SJCRH30 (cell line): ENCODE measurements around the gene LMF1. TPM values are rescaled to one million over a fixed set of nuclear protein-coding genes. Genes with fewer than 3 reads are reported as not detected.
"Not testable (repeated sequence)": the region's sequence is repeated elsewhere in the genome, so short reads cannot be mapped to it uniquely, and the experiment has no call there.

Experiments used
- DNase-seq, 2 experiments: peaks; one replicate each; pipeline ENCODE4 v3.0.0-alpha.2; 2015 to 2020
- H3K27ac ChIP-seq: fragments of 250-450 bp; sonication (Bioruptor Pico); 2 replicates; pipeline ENCODE4 v1.5.1; 2020; ENCODE audit warnings: mild to moderate bottlenecking, moderate library complexity
- H3K27me3 ChIP-seq: fragments of 250-450 bp; sonication (Bioruptor Pico); 2 replicates; pipeline ENCODE4 v1.5.1; 2020; ENCODE audit warnings: mild to moderate bottlenecking, moderate library complexity
- H3K36me3 ChIP-seq: fragments of 250-450 bp; sonication (Bioruptor Pico); 2 replicates; pipeline ENCODE4 v1.5.1; 2020; ENCODE audit warnings: mild to moderate bottlenecking, moderate library complexity
- H3K4me1 ChIP-seq: fragments of 250-450 bp; sonication (Bioruptor Pico); 2 replicates; pipeline ENCODE4 v1.5.1; 2020; ENCODE audit warnings: mild to moderate bottlenecking, moderate library complexity
- H3K4me3 ChIP-seq: fragments of 250-450 bp; sonication (Bioruptor Pico); 2 replicates; pipeline ENCODE4 v1.5.1; 2020; ENCODE audit warnings: mild to moderate bottlenecking, moderate library complexity
- H3K9me3 ChIP-seq: fragments of 250-450 bp; sonication (Bioruptor Pico); replicated peaks from 2 replicates; pipeline ENCODE4 v1.5.1; 2020; ENCODE audit warnings: mild to moderate bottlenecking, moderate library complexity
- total RNA-seq: library from RNA; depleted of rRNA; stranded (reverse); fragments of >200 nt; shearing (Covaris generic); gene quantifications from 2 replicates; pipeline ENCODE4 v1.2.3, GENCODE V29; 2014

Gene LMF1
- total RNA-seq, 1 experiment from 2014 or later: 2.3 TPM

- DNase-seq: no peak
- no peaks in the 10 kb centered on the region for H3K36me3 ChIP-seq
- H3K27me3 ChIP-seq: peaks cover 7% of the 10 kb centered on the region; the same call in 1 of the 2 replicates
- peaks cover 9% of the 10 kb centered on the region; the same call in 1 of the 2 replicates for H3K4me1 ChIP-seq
- no peak overlapping the region for H3K27ac ChIP-seq
- no peak overlapping the region for H3K4me3 ChIP-seq
- peaks cover 5% of the 10 kb centered on the region; the same call in 1 of the 2 replicates for H3K9me3 ChIP-seq
These were observed 140.5 kb downstream of the LMF1 start for GRCh38 chr16:830107-830870.

- Histone ChIP-seq H3K36me3 (no peaks in the 10 kb centered on the region), H3K9me3 (peaks cover 2% of the 10 kb centered on the region; the same call in 1 of the 2 replicates), H3K27ac (no peak overlapping the region), H3K4me3 (no peak overlapping the region), H3K4me1 (peaks cover 14% of the 10 kb centered on the region; the same call in 1 of the 2 replicates), H3K27me3 (peaks cover 7% of the 10 kb centered on the region; the same call in 1 of the 2 replicates)
- no peak for DNase-seq
These were observed 141.9 kb downstream of the LMF1 start for GRCh38 chr16:828891-829290.

GRCh38 chr16:827513-827912, 143.3 kb downstream of the LMF1 start:
- Histone ChIP-seq H3K4me1 (peaks cover 14% of the 10 kb centered on the region; the same call in 1 of the 2 replicates), H3K9me3 (peaks cover 5% of the 10 kb centered on the region; the same call in 1 of the 2 replicates), H3K4me3 (no peak overlapping the region), H3K27me3 (peaks cover 7% of the 10 kb centered on the region; the same call in 1 of the 2 replicates), H3K36me3 (no peaks in the 10 kb centered on the region), H3K27ac (no peak overlapping the region)
- no peak for DNase-seq

- peaks cover 7% of the 10 kb centered on the region; the same call in 1 of the 2 replicates for H3K27me3 ChIP-seq
- H3K4me1 ChIP-seq: peaks cover 14% of the 10 kb centered on the region; the same call in 1 of the 2 replicates
- peak; percentile 64 to 73 for DNase-seq
- no peaks in the 10 kb centered on the region for H3K36me3 ChIP-seq
- H3K27ac ChIP-seq: no peak overlapping the region
- peak overlapping the region; percentile 43 for H3K4me3 ChIP-seq
- H3K9me3 ChIP-seq: peaks cover 5% of the 10 kb centered on the region; the same call in 1 of the 2 replicates
These were observed 145.3 kb downstream of the LMF1 start for GRCh38 chr16:825341-826061.

GRCh38 chr16:824601-825000, 146.2 kb downstream of the LMF1 start:
- H3K27ac ChIP-seq: no peak overlapping the region
- peaks cover 14% of the 10 kb centered on the region; the same call in 1 of the 2 replicates for H3K4me1 ChIP-seq
- no peak overlapping the region for H3K4me3 ChIP-seq
- peaks cover 5% of the 10 kb centered on the region; the same call in 1 of the 2 replicates for H3K9me3 ChIP-seq
- H3K27me3 ChIP-seq: peaks cover 7% of the 10 kb centered on the region; the same call in 1 of the 2 replicates
- no peaks in the 10 kb centered on the region for H3K36me3 ChIP-seq
- DNase-seq: no peak

- peaks cover 5% of the 10 kb centered on the region; the same call in 1 of the 2 replicates for H3K9me3 ChIP-seq
- no peak for DNase-seq
- no peak overlapping the region for H3K27ac ChIP-seq
- no peaks in the 10 kb centered on the region for H3K36me3 ChIP-seq
- H3K27me3 ChIP-seq: peaks cover 7% of the 10 kb centered on the region; the same call in 1 of the 2 replicates
- H3K4me3 ChIP-seq: no peak overlapping the region
- peaks cover 14% of the 10 kb centered on the region; the same call in 1 of the 2 replicates for H3K4me1 ChIP-seq
These were observed 146.6 kb downstream of the LMF1 start for GRCh38 chr16:824194-824593.

DNA sequence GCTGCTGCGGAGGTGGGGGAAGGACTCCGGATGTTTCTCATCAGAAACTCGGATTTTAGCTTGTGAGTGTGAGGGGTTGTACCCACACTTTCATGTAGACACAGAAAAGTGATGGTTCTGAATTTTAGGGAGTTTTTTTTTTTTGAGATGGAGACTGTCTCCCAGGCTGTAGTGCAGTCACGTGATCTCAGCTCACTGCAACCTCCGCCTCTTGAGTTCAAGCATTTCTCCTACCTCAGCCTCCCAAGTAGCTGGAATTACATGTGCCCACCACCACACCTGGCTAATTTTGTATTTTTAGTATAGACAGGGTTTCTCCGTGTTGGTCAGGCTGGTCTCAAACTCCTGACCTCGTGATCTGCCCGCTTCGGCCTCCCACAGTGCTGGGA, 147.9 kb downstream of the LMF1 start:
- H3K27ac ChIP-seq: no peak overlapping the region
- DNase-seq: no peak
- no peaks in the 10 kb centered on the region for H3K36me3 ChIP-seq
- peaks cover 7% of the 10 kb centered on the region; the same call in 1 of the 2 replicates for H3K27me3 ChIP-seq
- no peak overlapping the region for H3K4me3 ChIP-seq
- peaks cover 14% of the 10 kb centered on the region; the same call in 1 of the 2 replicates for H3K4me1 ChIP-seq
- H3K9me3 ChIP-seq: peaks cover 5% of the 10 kb centered on the region; the same call in 1 of the 2 replicates

GRCh38 chr16:822174-822908, 148.4 kb downstream of the LMF1 start:
- Histone ChIP-seq H3K36me3 (no peaks in the 10 kb centered on the region), H3K9me3 (peaks cover 5% of the 10 kb centered on the region; the same call in 1 of the 2 replicates), H3K27ac (no peak overlapping the region), H3K27me3 (peaks cover 7% of the 10 kb centered on the region; the same call in 1 of the 2 replicates), H3K4me3 (no peak overlapping the region), H3K4me1 (peaks cover 14% of the 10 kb centered on the region; the same call in 1 of the 2 replicates)
- no peak for DNase-seq

- Histone ChIP-seq H3K4me3 (no peak overlapping the region), H3K36me3 (no peaks in the 10 kb centered on the region), H3K27me3 (peaks cover 7% of the 10 kb centered on the region; the same call in 1 of the 2 replicates), H3K4me1 (peaks cover 14% of the 10 kb centered on the region; the same call in 1 of the 2 replicates), H3K9me3 (peaks cover 5% of the 10 kb centered on the region; the same call in 1 of the 2 replicates), H3K27ac (no peak overlapping the region)
- DNase-seq: no peak
These were observed 149.0 kb downstream of the LMF1 start for GRCh38 chr16:821751-822150.

DNA sequence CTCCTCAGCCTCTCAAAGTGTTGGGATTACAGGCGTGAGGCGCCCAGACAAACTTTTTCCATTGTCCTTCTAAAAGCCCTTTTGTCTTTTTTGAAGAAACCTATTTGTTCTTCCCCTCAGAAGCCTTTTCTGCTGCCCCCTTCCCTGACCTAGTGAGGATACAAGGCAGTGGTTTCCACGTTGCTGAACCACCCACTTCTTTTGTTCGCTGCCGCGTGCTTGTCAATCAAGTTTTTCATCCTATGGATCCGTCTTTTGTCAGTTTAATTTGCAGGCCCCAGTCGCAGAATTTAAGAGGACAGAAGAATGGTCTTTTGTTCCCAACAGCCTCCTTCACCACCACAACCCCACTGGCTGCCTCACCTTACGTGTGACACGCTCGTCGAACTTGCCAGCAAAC, 150.0 kb downstream of the LMF1 start:
- H3K4me3 ChIP-seq: no peak overlapping the region
- H3K27ac ChIP-seq: no peak overlapping the region
- no peaks in the 10 kb centered on the region for H3K36me3 ChIP-seq
- no peak for DNase-seq
- H3K4me1 ChIP-seq: peaks cover 12% of the 10 kb centered on the region; the same call in 1 of the 2 replicates
- peaks cover 2% of the 10 kb centered on the region; the same call in 1 of the 2 replicates for H3K27me3 ChIP-seq
- H3K9me3 ChIP-seq: peaks cover 5% of the 10 kb centered on the region; the same call in 1 of the 2 replicates

- not testable (repeated sequence) for H3K36me3 ChIP-seq, H3K27ac ChIP-seq, DNase-seq, H3K9me3 ChIP-seq, H3K4me3 ChIP-seq, H3K27me3 ChIP-seq
- peaks cover 11% of the 10 kb centered on the region; the same call in 1 of the 2 replicates for H3K4me1 ChIP-seq
These were observed 150.8 kb downstream of the LMF1 start for GRCh38 chr16:820044-820408.

GRCh38 chr16:819336-820043, 151.3 kb downstream of the LMF1 start:
- Histone ChIP-seq H3K27me3 (no peaks in the 10 kb centered on the region), H3K27ac (no peak overlapping the region), H3K9me3 (peaks cover 5% of the 10 kb centered on the region; the same call in 1 of the 2 replicates), H3K4me1 (peaks cover 12% of the 10 kb centered on the region), H3K4me3 (no peak overlapping the region), H3K36me3 (no peaks in the 10 kb centered on the region)
- DNase-seq: no peak

GRCh38 chr16:818592-818991, 152.2 kb downstream of the LMF1 start:
- Histone ChIP-seq H3K36me3 (no peaks in the 10 kb centered on the region), H3K4me1 (peaks cover 15% of the 10 kb centered on the region), H3K27ac (no peak overlapping the region), H3K4me3 (no peak overlapping the region), H3K9me3 (peaks cover 2% of the 10 kb centered on the region; the same call in 1 of the 2 replicates), H3K27me3 (no peaks in the 10 kb centered on the region)
- DNase-seq: no peak
